A673 (cell line): ENCODE results near the gene SNAP91. TPM values are rescaled to one million over a fixed set of nuclear protein-coding genes. Genes with fewer than 3 reads are reported as not detected.
"Not testable (repeated sequence)": the region's sequence is repeated elsewhere in the genome, so short reads cannot be mapped to it uniquely, and the experiment has no call there.

Source experiments
- BruUV-seq: library from RNA; stranded (reverse); fragments of 400-500 nt; replicated peaks from 2 replicates; lab custom pipeline; 2021; lab: Mats Ljungman, UMichigan
- CTCF ChIA-PET: fragments of 300-600 bp; sonication (Branson Sonifier 250); formaldehyde crosslinking; loops from one replicate; lab custom pipeline; 2022; ENCODE audit warnings: antibody characterized with exemption; lab: Charles Lee
- POLR2A ChIA-PET: fragments of 300-600 bp; sonication (Branson Sonifier 250); formaldehyde crosslinking; loops from one replicate; lab custom pipeline; 2022; ENCODE audit warnings: antibody characterized with exemption; ENCODE audit not compliant: low non-redundant PET; lab: Charles Lee
- DNase-seq: peaks from one replicate; pipeline ENCODE4 v3.0.0-alpha.2; 2015; ENCODE audit warnings: low spot score
- H3K27ac ChIP-seq: fragments of 200-600 bp; sonication (generic); 2 replicates; pipeline ENCODE4 v1.5.1; 2016; ENCODE audit warnings: mixed run types, low read depth, mild to moderate bottlenecking, mixed read lengths, antibody characterized with exemption, low read length; ENCODE audit not compliant: poor library complexity, severe bottlenecking
- H3K27me3 ChIP-seq: fragments of 200-600 bp; sonication (generic); replicated peaks from 2 replicates; pipeline ENCODE4 v1.6.1; 2017; ENCODE audit warnings: mixed run types, low read depth, mild to moderate bottlenecking, mixed read lengths, antibody characterized with exemption, low read length; ENCODE audit not compliant: insufficient read depth, poor library complexity
- H3K36me3 ChIP-seq: fragments of 200-600 bp; sonication (generic); 2 replicates; pipeline ENCODE4 v1.6.1; 2016; ENCODE audit warnings: mixed run types, mild to moderate bottlenecking, mixed read lengths, antibody characterized with exemption, low read length; ENCODE audit not compliant: insufficient read depth, poor library complexity, severe bottlenecking
- H3K4me1 ChIP-seq: fragments of 200-600 bp; sonication (generic); 2 replicates; pipeline ENCODE4 v1.6.1; 2017; ENCODE audit warnings: mixed run types, mild to moderate bottlenecking, mixed read lengths, antibody characterized with exemption, low read length; ENCODE audit not compliant: insufficient read depth, poor library complexity, severe bottlenecking
- H3K4me3 ChIP-seq: fragments of 200-600 bp; sonication (generic); 2 replicates; pipeline ENCODE4 v1.5.1; 2016; ENCODE audit warnings: low read depth, mixed run types, mild to moderate bottlenecking, mixed read lengths, low read length; ENCODE audit not compliant: poor library complexity, severe bottlenecking
- H3K9me3 ChIP-seq: fragments of 200-600 bp; sonication (generic); 2 replicates; pipeline ENCODE4 v1.6.1; 2016; ENCODE audit warnings: mixed run types, low read depth, mild to moderate bottlenecking, mixed read lengths, antibody characterized with exemption, low read length; ENCODE audit not compliant: poor library complexity, severe bottlenecking
- EZH2 ChIP-seq: fragments of 200-600 bp; sonication (generic); IDR thresholded peaks from 2 replicates; pipeline ENCODE4 v1.6.1; 2017; ENCODE audit warnings: borderline replicate concordance, low read depth, mild to moderate bottlenecking, mixed read lengths, antibody characterized with exemption, low read length; ENCODE audit not compliant: poor library complexity, severe bottlenecking
- intact Hi-C: fragments of 100-400 bp; cut with micrococcal nuclease; formaldehyde crosslinking; loops from one replicate; pipeline ENCODE4 v1.10.0; 2022; ENCODE audit not compliant: unreplicated experiment
- total RNA-seq: library from RNA; stranded (reverse); gene quantifications from 2 replicates; pipeline ENCODE4 v1.2.3, GENCODE V29; 2021
- TF ChIP-seq, protein P1 (sequence below): fragments of 300-800, 200-600 bp; sonication (generic); conservative IDR thresholded peaks from 2 replicates; pipeline ENCODE4 v1.5.1; 2017; ENCODE audit warnings: low read depth, mild to moderate bottlenecking, antibody characterized with exemption, low read length, moderate library complexity, mixed read lengths

The SNAP91 gene
- total RNA-seq, 1 experiment from 2014 or later = 0.62 TPM

DNA sequence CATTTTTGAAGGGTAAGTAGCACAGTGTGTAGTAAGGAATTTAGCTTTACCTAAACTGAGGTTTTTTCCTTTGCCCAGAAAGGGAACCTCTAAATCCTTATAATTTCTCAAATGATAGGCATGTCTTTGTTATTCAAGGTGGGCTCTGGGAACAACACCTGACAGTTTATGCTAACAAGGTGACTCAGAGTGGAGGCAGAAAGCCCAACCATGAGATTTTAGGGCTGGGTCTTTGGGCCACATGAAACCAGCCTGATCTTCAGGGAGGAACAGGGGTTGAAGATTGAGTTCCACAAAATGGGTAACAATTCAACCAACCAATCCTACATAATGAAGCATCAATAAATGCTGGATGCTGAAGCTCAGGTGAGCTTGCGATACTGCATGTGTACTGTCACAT lies 149.9 kb downstream of the SNAP91 start:
- DNase-seq = no peak
- no peak overlapping the region for H3K27ac ChIP-seq
- intact Hi-C loops = no loop called here
- TF ChIP-seq EZH2 = no peak
- TF ChIP-seq, protein P1, sequence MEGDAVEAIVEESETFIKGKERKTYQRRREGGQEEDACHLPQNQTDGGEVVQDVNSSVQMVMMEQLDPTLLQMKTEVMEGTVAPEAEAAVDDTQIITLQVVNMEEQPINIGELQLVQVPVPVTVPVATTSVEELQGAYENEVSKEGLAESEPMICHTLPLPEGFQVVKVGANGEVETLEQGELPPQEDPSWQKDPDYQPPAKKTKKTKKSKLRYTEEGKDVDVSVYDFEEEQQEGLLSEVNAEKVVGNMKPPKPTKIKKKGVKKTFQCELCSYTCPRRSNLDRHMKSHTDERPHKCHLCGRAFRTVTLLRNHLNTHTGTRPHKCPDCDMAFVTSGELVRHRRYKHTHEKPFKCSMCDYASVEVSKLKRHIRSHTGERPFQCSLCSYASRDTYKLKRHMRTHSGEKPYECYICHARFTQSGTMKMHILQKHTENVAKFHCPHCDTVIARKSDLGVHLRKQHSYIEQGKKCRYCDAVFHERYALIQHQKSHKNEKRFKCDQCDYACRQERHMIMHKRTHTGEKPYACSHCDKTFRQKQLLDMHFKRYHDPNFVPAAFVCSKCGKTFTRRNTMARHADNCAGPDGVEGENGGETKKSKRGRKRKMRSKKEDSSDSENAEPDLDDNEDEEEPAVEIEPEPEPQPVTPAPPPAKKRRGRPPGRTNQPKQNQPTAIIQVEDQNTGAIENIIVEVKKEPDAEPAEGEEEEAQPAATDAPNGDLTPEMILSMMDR = no peak
- H3K4me3 ChIP-seq = no peak overlapping the region
- no peaks in the 10 kb centered on the region for H3K4me1 ChIP-seq
- H3K36me3 ChIP-seq = no peaks in the 10 kb centered on the region
- CTCF ChIA-PET = no interaction called here
- H3K27me3 ChIP-seq = no peaks in the 10 kb centered on the region
- POLR2A ChIA-PET = no interaction called here
- no peaks in the 10 kb centered on the region for H3K9me3 ChIP-seq
- BruUV-seq = no TSS peak

DNA sequence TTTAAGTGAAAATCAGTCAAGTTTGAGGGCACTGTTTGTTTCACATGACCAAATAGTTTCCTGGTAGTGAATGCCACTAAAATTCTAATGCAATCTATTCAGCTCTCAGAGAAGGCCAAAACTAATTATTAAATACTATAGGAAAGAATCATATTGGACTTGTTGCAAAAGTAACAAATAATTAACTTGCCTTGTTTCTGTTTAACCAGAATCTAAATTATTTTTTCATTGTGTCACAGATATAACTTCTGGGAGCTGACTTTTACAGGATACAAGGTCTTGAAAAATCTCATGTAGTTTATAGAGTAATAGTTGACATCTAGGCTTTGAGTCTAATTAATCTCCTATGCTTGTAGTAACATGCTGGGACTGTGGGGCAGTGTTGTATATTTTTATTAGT lies 152.0 kb downstream of the SNAP91 start:
- intact Hi-C loops = no loop called here
- Histone ChIP-seq H3K27ac (no peak overlapping the region), H3K36me3 (no peaks in the 10 kb centered on the region), H3K4me1 (no peaks in the 10 kb centered on the region), H3K4me3 (no peak overlapping the region), H3K27me3 (no peaks in the 10 kb centered on the region), H3K9me3 (no peaks in the 10 kb centered on the region)
- CTCF ChIA-PET = interaction anchor here (1.3 kb wide), 1 partner anchor 21 kb away, joined by 3 read pairs; no protein-coding TSS in a partner anchor
- POLR2A ChIA-PET = no interaction called here
- DNase-seq = no peak
- TF ChIP-seq, protein P1 = no peak
- TF ChIP-seq EZH2 = no peak
- no TSS peak for BruUV-seq

DNA sequence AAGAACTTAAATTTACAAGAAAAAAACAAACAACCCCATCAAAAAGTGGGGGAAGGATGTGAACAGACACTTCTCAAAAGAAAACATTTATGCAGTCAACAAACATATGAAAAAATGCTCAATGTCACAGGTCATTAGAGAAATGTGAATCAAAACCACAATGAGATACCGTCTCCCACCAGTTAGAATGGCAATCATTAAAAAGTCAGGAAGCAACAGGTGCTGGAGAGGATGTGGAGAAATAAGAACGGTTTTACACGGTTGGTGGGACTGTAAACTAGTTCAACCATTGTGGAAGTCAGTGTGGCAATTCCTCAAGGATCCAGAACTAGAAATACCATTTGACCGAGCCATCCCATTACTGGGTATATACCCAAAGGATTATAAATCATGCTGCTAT lies 157.2 kb downstream of the SNAP91 start:
- H3K4me3 ChIP-seq, H3K27ac ChIP-seq, DNase-seq, H3K36me3 ChIP-seq, H3K27me3 ChIP-seq, intact Hi-C loops, POLR2A ChIA-PET, BruUV-seq, H3K4me1 ChIP-seq, CTCF ChIA-PET, H3K9me3 ChIP-seq: not testable (repeated sequence)

DNA sequence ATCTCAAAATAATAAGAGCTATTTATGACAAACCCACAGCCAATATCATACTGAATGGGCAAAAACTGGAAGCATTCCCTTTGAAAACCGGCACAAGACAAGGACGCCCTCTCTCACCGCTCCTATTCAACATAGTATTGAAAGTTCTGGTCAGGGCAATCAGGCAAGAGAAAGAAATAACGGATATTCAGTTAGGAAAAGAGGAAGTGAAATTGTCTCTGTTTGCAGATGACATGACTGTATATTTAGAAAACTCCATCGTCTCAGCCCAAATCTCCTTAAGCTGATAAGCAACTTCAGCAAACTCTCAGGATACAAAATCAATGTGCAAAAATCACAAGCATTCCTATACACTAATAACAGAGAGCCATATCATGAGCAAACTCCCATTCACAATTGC lies 158.4 kb downstream of the SNAP91 start:
- H3K4me1 ChIP-seq, intact Hi-C loops, H3K27me3 ChIP-seq, H3K4me3 ChIP-seq, BruUV-seq, H3K36me3 ChIP-seq, H3K9me3 ChIP-seq, CTCF ChIA-PET, DNase-seq, POLR2A ChIA-PET, H3K27ac ChIP-seq: not testable (repeated sequence)
